ENCODE results near the gene PRDM16. TPM values are rescaled to one million over a fixed set of nuclear protein-coding genes. Genes with fewer than 3 reads are reported as not detected.

Gene PRDM16
- total RNA-seq, 2 donors from 2014 or later, result 0.79 to 6.1 TPM

DNA sequence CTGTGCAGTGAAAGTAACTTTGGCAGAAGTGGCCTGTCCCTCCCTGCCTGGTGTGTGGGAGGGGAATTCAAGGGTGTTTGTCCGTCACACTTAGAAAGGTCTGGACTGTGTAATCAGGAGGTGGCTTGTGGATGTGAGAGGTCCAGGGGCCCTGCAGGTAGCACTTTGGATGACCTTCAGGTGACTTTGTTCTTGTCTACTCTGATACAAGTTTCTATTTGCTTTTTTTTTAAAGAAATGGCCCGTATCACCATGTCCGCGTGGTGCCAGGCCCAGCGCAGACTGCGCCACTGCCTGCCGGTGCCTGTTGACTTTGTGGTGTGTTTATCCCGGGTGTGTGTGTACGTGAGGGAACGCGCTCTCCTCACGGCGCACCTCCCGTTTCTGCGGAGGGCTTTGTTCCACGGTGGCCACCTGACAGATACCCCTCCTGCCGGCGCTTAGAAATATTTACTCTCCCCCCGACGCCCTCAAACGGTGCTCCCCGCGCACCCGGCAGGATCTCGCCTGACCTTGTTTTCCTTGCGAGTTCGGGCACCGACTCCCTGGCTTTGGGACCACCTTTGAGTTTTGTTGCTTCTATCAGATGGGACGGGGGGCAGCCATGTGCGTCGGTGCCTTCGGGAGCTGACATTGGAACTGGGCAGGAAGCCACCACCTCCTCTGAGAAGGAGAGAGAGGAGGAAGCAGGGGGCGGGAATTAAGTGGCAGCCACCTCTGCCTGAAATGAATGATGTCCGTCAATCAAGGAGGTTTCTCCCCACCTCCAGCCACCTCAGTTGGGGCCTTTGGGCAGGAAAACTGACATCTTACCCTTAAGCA is 119.4 kb downstream of the PRDM16 start:
- no peak for TF ChIP-seq CTCF (IDR thresholded peaks at IDR 0.05)
- intact Hi-C loops (cut with DNase I), result no loop called here
- no peaks in the 10 kb centered on the region for H3K27me3 ChIP-seq
- H3K27ac ChIP-seq, result no peak overlapping the region
- H3K4me3 ChIP-seq, result no peak overlapping the region
- H3K36me3 ChIP-seq, result no peaks in the 10 kb centered on the region
- no peak overlapping the region for H3K9ac ChIP-seq (ENCODE audit: low read depth in 2 of 2, low read length in 2 of 2)
- no peak for DNase-seq
- no peaks in the 10 kb centered on the region for H3K9me3 ChIP-seq
- no peaks in the 10 kb centered on the region for H3K4me1 ChIP-seq

GRCh38 chr1:3190256-3191041 is 121.4 kb downstream of the PRDM16 start:
- Histone ChIP-seq H3K27me3 (no peaks in the 10 kb centered on the region), H3K27ac (no peak overlapping the region), H3K9ac (ENCODE audit: low read depth in 2 of 2, low read length in 2 of 2) (no peak overlapping the region), H3K36me3 (no peaks in the 10 kb centered on the region), H3K4me3 (no peak overlapping the region), H3K4me1 (no peaks in the 10 kb centered on the region), H3K9me3 (no peaks in the 10 kb centered on the region)
- no peak for DNase-seq
- TF ChIP-seq CTCF (IDR thresholded peaks at IDR 0.05), result no peak
- intact Hi-C loops (cut with DNase I), result no loop called here

DNA sequence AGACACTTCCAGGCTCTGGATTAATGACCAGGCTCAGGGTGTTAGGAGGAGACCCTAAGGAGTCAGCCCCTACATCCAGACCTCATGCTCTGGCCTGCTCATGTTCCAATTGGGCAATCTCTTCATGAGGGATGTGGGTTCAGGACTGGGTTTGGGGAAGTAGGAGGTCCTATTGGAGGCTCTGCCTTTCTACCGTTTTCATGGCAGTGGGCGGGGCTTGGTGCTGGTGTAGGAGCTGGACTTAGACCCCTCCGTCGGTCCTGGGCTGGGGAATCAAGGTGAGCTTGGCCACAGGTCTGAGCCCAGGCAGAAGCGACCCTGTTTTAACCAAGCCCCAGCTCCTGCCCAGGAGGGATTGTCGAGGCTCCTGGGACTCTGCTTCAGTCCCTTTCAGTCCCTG is 123.4 kb downstream of the PRDM16 start:
- H3K9ac ChIP-seq (ENCODE audit: low read depth in 2 of 2, low read length in 2 of 2), result no peak overlapping the region
- no peaks in the 10 kb centered on the region for H3K4me1 ChIP-seq
- H3K9me3 ChIP-seq, result no peaks in the 10 kb centered on the region
- no peaks in the 10 kb centered on the region for H3K27me3 ChIP-seq
- TF ChIP-seq CTCF (IDR thresholded peaks at IDR 0.05), result no peak
- no peaks in the 10 kb centered on the region for H3K36me3 ChIP-seq
- no peak overlapping the region for H3K27ac ChIP-seq
- intact Hi-C loops (cut with DNase I), result no loop called here
- peak; percentile 39 for DNase-seq
- H3K4me3 ChIP-seq, result no peak overlapping the region

- no peak for TF ChIP-seq CTCF (IDR thresholded peaks at IDR 0.05)
- no peak for DNase-seq
- Histone ChIP-seq H3K4me3 (no peak overlapping the region), H3K36me3 (no peaks in the 10 kb centered on the region), H3K9me3 (no peaks in the 10 kb centered on the region), H3K4me1 (no peaks in the 10 kb centered on the region), H3K27ac (no peak overlapping the region), H3K9ac (ENCODE audit: low read depth in 2 of 2, low read length in 2 of 2) (no peak overlapping the region), H3K27me3 (no peaks in the 10 kb centered on the region)
- intact Hi-C loops (cut with DNase I), result no loop called here
Measured at GRCh38 chr1:3192825-3193224, 123.8 kb downstream of the PRDM16 start.

DNA sequence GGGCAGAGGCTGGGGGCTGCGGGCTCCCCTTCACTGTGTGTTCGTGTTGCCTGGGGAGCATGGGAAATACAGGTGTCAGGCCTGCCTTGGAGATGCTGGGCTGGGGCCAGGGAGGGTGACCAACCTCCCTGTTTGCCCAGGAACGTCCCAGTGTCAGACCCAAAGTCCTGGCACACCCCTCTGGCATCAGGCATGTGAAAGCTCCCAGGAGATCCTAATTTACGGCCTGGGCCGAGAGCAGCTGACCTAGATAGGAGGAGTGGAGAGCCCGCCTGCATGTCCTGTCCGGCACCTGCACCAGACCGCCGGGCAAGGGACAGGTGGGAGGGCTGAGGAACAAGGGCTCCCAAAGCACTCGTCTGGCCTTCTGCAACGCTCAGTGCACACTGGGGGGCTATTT is 124.8 kb downstream of the PRDM16 start:
- DNase-seq, result no peak
- Histone ChIP-seq H3K4me3 (no peak overlapping the region), H3K9me3 (no peaks in the 10 kb centered on the region), H3K4me1 (no peaks in the 10 kb centered on the region), H3K9ac (ENCODE audit: low read depth in 2 of 2, low read length in 2 of 2) (no peak overlapping the region), H3K27me3 (no peaks in the 10 kb centered on the region), H3K27ac (no peak overlapping the region), H3K36me3 (no peaks in the 10 kb centered on the region)
- TF ChIP-seq CTCF (IDR thresholded peaks at IDR 0.05), result no peak
- intact Hi-C loops (cut with DNase I), result no loop called here

Measured in colonic mucosa (tissue), 4 donors.